Naive thymus-derived CD8-positive, alpha-beta T cell (primary cell): ENCODE data around the gene ZNF3. TPM values are rescaled to one million over a fixed set of nuclear protein-coding genes. Genes with fewer than 3 reads are reported as not detected.

Experiments used
- ATAC-seq, 2 donors: fragments of 150-1000 bp; cut with Tn5 transposase in 1 of 2; sonication (Bioruptor Pico), chemical (Tn5 transposase) in 1 of 2; 1 replicate in 1 of 2; 2 replicates in 1 of 2; pipeline ENCODE4 v1.10.0; 2021; ENCODE audit warnings: mild to moderate bottlenecking in 2 of 2, moderate library complexity in 2 of 2
- POLR2A ChIA-PET: fragments of 350-600 bp; sonication (Branson Sonifier 250); formaldehyde crosslinking; loops from one replicate; lab custom pipeline; 2021; ENCODE audit warnings: antibody characterized with exemption; lab: Charles Lee
- DNase-seq, 10 donors: peaks; one replicate each; pipeline versions ENCODE4 v3.0.0 to v3.0.0-alpha.2; 2020 to 2022
- H3K27ac Mint-ChIP-seq, 10 donors: one replicate each; pipeline ENCODE4 v1.8.0; 2020 to 2022; ENCODE audit warnings: mild to moderate bottlenecking in 10 of 10, mixed read lengths in 10 of 10, moderate library complexity in 4 of 10, inconsistent platforms in 1 of 10
- H3K27me3 Mint-ChIP-seq, 5 donors: one replicate each; pipeline ENCODE4 v1.8.0; 2021 to 2022; ENCODE audit warnings: mixed read lengths in 5 of 5
- H3K36me3 Mint-ChIP-seq, 3 donors: one replicate each; pipeline ENCODE4 v1.8.0; 2020 to 2022; ENCODE audit warnings: mixed read lengths in 3 of 3, mild to moderate bottlenecking in 2 of 3, inconsistent platforms in 1 of 3
- H3K4me1 Mint-ChIP-seq, 4 donors: one replicate each; pipeline ENCODE4 v1.8.0; 2021 to 2022; ENCODE audit warnings: mixed read lengths in 4 of 4
- H3K4me3 Mint-ChIP-seq, 10 donors: one replicate each; pipeline ENCODE4 v1.8.0; 2020 to 2022; ENCODE audit warnings: mild to moderate bottlenecking in 10 of 10, mixed read lengths in 10 of 10, moderate library complexity in 6 of 10, inconsistent platforms in 1 of 10
- H3K9me3 Mint-ChIP-seq, 9 donors: one replicate each; pipeline ENCODE4 v1.8.0; 2020 to 2022; ENCODE audit warnings: mixed read lengths in 9 of 9, mild to moderate bottlenecking in 3 of 9, inconsistent platforms in 1 of 9, moderate library complexity in 1 of 9
- polyA plus RNA-seq, 3 donors: library from polyadenylated mRNA; unstranded; fragments of 300-500 nt; fragmentation: Illumina TruSeq; gene quantifications; one replicate each; pipeline ENCODE4 v1.2.3, GENCODE V29; 2021
- total RNA-seq, 8 experiments: library from RNA in 2 of 8; stranded (reverse) in 2 of 8; gene quantifications; one replicate each; pipeline ENCODE4 v1.2.3 and lab custom pipeline; 2021 to 2026

The ZNF3 gene
- total and polyA plus RNA-seq, 5 experiments from 2014 or later: 17.4 to 48.8 (median 28.4) TPM

DNA sequence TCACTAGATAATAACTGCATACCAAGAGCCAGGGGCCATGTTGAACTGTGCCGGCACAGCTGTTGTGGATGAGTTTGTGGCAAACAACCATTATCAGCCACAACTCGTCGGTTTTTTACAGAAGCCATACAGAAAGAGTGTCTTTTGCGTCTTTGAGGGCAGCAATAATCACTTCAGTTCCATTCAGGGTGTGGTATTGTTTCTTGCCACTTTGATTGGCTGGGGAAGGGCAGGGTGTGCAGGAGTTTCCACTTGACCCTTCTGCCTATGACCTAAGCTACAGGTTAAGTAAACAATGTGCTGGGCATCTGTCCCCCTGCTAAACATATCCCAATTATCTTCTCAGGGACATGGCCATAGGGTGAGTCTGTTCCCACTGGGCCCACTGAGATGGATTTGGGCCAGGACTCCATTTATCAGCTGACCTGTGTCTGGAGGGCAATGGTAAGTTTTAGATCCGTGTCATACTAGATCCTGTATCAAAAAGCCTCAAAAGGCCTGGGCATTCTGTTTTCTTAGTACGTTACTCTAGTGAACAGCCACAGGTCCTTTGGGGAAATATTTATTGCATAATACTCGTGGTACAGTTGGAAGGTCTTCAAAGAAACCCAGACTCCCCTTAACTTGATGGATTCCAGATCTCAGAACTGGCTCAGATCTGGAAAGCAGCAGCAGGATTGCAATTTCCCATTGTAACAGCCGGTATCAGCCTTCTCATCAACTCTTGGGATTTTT, 15.9 kb downstream of the ZNF3 start:
- ATAC-seq (no peak), DNase-seq (no peak)
- Mint-ChIP-seq H3K4me1 (no peaks in the 10 kb centered on the region), H3K4me3 (no peak overlapping the region), H3K27ac (no peak overlapping the region), H3K27me3 (no peaks in the 10 kb centered on the region), H3K9me3 (peaks cover 0 to 9% (median 2%) of the 10 kb centered on the region in 9 donors), H3K36me3 (peaks cover 8 to 32% (median 22%) of the 10 kb centered on the region in 3 donors)
- POLR2A ChIA-PET: interaction anchor here (0.5 kb wide), 2 partner anchors 15 to 60 kb away, joined by 3 read pairs; no protein-coding TSS in a partner anchor

DNA sequence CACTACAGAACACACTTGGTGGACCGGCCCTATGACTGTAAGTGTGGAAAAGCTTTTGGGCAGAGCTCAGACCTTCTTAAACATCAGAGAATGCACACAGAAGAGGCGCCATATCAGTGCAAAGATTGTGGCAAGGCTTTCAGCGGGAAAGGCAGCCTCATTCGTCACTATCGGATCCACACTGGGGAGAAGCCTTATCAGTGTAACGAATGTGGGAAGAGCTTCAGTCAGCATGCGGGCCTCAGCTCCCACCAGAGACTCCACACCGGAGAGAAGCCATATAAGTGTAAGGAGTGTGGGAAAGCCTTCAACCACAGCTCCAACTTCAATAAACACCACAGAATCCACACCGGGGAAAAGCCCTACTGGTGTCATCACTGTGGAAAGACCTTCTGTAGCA, 17.4 kb downstream of the ZNF3 start:
- Mint-ChIP-seq H3K36me3 (peaks cover 0 to 25% (median 11%) of the 10 kb centered on the region in 3 donors), H3K4me3 (no peak overlapping the region), H3K9me3 (no peaks in the 10 kb centered on the region), H3K27ac (no peak overlapping the region), H3K4me1 (no peaks in the 10 kb centered on the region), H3K27me3 (no peaks in the 10 kb centered on the region)
- POLR2A ChIA-PET: no interaction called here
- no peak for ATAC-seq
- DNase-seq: no peak

DNA sequence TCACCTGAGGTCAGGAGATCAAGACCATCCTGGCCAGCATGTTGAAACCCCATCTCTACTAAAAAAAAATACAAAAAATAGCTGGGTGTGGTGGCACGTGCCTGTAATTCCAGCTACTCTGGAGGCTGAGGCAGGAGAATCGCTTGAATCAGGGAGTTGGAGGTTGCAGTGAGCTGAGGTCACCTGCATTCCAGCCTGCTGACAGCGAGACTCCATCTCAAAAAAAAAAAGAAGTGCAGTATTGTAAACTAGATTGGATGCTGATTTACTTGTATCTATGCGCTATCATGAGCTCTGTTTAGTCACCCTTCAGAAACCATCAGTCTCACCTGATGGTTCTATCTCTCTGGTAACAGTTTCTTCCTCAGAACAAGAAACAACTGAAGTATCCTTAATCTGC, 18.1 kb downstream of the ZNF3 start:
- no peaks in the 10 kb centered on the region for H3K4me1 Mint-ChIP-seq
- H3K36me3 Mint-ChIP-seq: peaks cover 0 to 32% (median 11%) of the 10 kb centered on the region in 3 donors
- ATAC-seq: no peak
- no peaks in the 10 kb centered on the region for H3K9me3 Mint-ChIP-seq
- no peak overlapping the region for H3K27ac Mint-ChIP-seq
- no peak for DNase-seq
- no peak overlapping the region for H3K4me3 Mint-ChIP-seq
- POLR2A ChIA-PET: no interaction called here
- H3K27me3 Mint-ChIP-seq: no peaks in the 10 kb centered on the region

DNA sequence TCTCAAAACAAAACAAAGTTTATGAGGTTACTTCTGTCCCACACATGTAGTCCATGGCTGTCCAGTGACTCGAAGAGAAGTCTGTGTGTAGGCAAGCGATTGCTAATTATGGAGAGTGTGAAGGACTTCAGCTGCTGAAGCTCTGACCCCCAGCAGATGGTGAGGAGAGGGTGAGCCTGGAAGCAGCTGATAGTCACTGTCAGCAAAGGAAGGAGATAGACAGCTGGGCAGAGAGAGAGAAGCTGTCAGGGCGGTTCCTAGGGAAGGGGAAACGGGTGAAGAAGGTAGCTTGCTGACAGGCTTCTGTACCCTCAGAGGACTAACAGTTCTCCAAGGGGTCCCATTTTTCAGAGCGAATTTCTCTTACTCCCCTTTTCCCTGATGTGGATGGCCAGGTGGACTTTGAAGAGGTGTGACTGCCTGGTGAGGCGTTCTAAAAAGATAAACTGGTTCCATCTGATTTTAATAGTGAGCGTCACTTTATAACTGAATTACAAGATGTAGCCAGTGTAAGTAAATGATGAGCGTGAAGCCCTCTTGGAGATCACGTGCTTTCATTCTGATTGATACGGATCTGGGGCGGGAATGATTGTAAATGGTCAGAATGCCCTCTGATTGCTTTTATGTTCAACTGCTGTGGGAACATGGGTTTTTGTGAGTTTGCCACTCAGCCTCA, 19.9 kb downstream of the ZNF3 start:
- ATAC-seq: no peak
- Mint-ChIP-seq H3K4me3 (no peak overlapping the region), H3K27ac (peak overlapping the region in 4 of 10 donors; percentile 37 to 74 (median 54))

DNA sequence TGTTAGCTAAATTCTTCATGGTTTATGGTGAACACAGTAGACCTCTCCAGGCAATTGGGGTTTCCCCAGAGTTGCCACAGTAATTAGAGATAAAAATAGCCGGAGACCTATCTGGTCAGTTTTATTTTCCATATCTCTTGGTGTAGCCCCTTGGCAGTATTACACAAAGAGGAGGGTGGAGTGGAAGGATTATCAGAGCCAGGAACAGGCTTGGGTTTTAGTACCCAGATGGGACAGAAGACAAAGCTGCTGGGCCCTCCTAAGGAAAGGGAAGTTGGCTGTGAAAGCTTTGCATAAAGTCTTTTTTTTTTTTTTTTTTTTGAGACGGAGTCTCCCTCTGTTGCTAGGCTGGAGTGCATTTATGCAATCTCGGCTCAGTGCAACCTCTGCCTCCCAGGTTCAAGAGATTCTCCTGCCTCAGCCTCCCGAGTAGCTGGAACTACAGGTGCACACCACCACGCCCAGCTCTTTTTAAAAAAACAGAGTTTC, 22.2 kb downstream of the ZNF3 start:
- DNase-seq (no peak), ATAC-seq (no peak)
- POLR2A ChIA-PET: interaction anchor here (0.8 kb wide), 1 partner anchor 16 kb away, joined by 3 read pairs; no protein-coding TSS in a partner anchor
- Mint-ChIP-seq H3K36me3 (peaks cover 0 to 44% (median 6%) of the 10 kb centered on the region in 3 donors), H3K4me1 (peaks cover 0 to 2% (median 0%) of the 10 kb centered on the region in 4 donors), H3K4me3 (no peak overlapping the region), H3K27ac (no peak overlapping the region), H3K27me3 (no peaks in the 10 kb centered on the region), H3K9me3 (no peaks in the 10 kb centered on the region)

More for the DNA sequence above, 19.9 kb downstream of the ZNF3 start:
- DNase-seq: no peak
- H3K9me3 Mint-ChIP-seq: no peaks in the 10 kb centered on the region
- H3K4me1 Mint-ChIP-seq: peaks cover 0 to 2% (median 0%) of the 10 kb centered on the region in 4 donors
- peaks cover 0 to 46% (median 11%) of the 10 kb centered on the region in 3 donors for H3K36me3 Mint-ChIP-seq
- H3K27me3 Mint-ChIP-seq: no peaks in the 10 kb centered on the region
- POLR2A ChIA-PET: no interaction called here

DNA sequence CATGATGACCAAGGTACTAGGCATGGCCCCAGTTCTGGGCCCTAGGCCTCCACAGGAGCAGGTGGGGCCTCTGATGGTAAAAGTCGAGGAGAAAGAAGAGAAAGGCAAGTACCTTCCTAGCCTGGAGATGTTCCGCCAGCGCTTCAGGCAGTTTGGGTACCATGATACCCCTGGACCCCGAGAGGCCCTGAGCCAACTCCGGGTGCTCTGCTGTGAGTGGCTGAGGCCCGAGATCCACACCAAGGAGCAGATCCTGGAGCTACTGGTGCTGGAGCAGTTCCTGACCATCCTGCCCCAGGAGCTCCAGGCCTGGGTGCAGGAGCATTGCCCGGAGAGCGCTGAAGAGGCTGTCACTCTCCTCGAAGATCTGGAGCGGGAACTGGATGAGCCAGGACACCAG, 24.5 kb downstream of the ZNF3 start:
- no peak overlapping the region for H3K4me3 Mint-ChIP-seq

DNA sequence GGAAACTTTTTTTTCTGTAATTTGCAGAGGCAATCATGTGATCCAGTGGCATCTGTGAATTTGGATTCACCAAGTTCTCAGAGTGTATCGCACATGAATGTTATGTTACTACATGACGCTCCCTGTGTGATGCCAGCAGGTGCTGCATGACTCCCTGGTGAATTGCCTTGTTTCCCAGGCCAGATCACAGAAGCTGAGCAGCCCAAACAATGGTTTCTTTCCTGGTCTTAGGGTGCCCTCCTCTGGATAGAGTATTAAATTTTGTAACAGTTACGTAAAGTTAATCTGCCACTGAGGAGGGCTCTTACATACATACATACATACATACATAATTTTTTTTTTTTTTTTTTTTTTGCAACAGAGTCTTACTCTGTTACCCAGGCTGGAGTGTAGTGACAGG, 28.3 kb downstream of the ZNF3 start:
- H3K27me3 Mint-ChIP-seq: no peaks in the 10 kb centered on the region
- no peaks in the 10 kb centered on the region for H3K9me3 Mint-ChIP-seq
- peaks cover 9 to 24% (median 16%) of the 10 kb centered on the region in 4 donors for H3K4me1 Mint-ChIP-seq
- H3K27ac Mint-ChIP-seq: no peak overlapping the region
- POLR2A ChIA-PET: no interaction called here
- DNase-seq (peak in 7 of 10 donors; percentile 7 to 55 (median 28)), ATAC-seq (peak in 1 of 2 donors; percentile 24)
- peaks cover 0 to 17% (median 0%) of the 10 kb centered on the region in 3 donors for H3K36me3 Mint-ChIP-seq
- no peak overlapping the region for H3K4me3 Mint-ChIP-seq

More for the DNA sequence above, 24.5 kb downstream of the ZNF3 start:
- POLR2A ChIA-PET: no interaction called here
- peaks cover 0 to 33% (median 0%) of the 10 kb centered on the region in 3 donors for H3K36me3 Mint-ChIP-seq
- ATAC-seq (no peak), DNase-seq (no peak)
- H3K4me1 Mint-ChIP-seq: peaks cover 0 to 2% (median under 1%) of the 10 kb centered on the region in 4 donors
- no peaks in the 10 kb centered on the region for H3K27me3 Mint-ChIP-seq
- H3K27ac Mint-ChIP-seq: no peak overlapping the region
- H3K9me3 Mint-ChIP-seq: no peaks in the 10 kb centered on the region

DNA sequence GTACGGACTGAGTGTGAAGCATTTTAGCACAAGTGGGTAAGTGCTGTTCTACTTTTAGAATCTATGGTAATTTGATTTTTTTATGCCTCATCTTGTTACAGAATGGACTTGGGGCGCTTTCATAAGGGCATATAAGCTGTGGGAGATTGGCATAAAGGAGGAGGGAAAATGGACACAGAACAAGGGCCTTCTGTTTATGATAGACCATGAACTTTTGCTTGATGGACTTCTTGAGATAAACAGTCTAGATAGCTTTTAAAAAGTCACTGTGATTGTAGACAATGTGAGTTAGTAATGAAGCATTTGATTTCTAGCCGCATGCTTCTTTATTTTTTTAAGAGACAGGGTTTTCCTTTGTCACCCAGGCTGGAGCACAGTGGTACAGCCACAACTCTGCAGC, 29.9 kb downstream of the ZNF3 start:
- POLR2A ChIA-PET: interaction anchor here (0.6 kb wide), 1 partner anchor 57 kb away, joined by 3 read pairs; no protein-coding TSS in a partner anchor
- ATAC-seq (no peak), DNase-seq (no peak)
- peak overlapping the region in 4 of 10 donors; percentile 40 to 80 (median 56) for H3K27ac Mint-ChIP-seq
- peaks cover 7 to 24% (median 16%) of the 10 kb centered on the region in 4 donors for H3K4me1 Mint-ChIP-seq
- H3K27me3 Mint-ChIP-seq: no peaks in the 10 kb centered on the region
- peak overlapping the region; percentile 31 to 76 (median 56) for H3K4me3 Mint-ChIP-seq
- H3K9me3 Mint-ChIP-seq: no peaks in the 10 kb centered on the region
- H3K36me3 Mint-ChIP-seq: peaks cover 0 to 2% (median 0%) of the 10 kb centered on the region in 3 donors

DNA sequence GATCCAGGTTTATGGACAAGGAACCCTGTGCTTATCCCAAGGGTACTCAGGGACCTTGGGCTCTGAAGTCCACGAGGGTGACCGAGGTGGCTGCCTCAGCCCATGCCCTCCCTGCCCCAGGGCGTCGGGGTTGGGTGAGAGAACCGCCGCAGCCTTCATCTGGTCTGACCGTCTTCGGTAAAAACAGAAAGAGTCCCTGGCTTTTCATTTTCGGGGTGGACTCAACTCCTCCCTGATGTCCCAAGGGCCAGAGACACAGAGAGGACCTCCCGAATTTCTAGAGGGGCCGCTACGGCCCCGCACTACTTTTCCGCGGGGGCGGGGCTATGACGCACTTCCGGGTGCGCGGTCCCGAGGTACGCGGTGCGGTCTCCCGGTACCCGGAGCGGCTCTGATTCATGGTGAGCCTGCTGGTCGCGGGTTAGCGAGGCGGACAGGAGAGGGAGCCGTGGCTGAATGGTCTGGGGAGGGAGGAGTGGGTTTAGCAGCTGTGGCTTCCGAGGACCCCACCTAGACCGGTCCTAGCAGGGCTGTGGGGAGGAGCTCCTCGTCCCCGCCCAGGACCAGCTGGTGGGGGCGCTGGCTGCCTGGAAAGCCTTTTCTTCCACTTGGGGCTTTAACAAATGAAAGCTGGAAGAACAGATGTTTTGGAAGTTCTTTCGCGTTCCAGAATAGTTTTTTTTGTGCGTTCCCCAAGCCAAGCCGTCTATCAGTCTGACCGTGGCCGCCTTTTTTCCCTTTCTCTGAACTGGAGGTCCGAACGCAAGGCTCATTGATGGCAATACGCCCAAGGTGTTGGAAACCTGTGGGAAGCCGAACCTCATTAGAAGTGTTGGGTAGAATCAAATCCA, 31.9 kb downstream of the ZNF3 start, which contains the start of gene ZSCAN21:
ZSCAN21 (plus strand) TSS at position 334 of the 851 bp plus-strand sequence. CDS start 7,233 bp downstream, outside the sequence.
- no peaks in the 10 kb centered on the region for H3K27me3 Mint-ChIP-seq
- ATAC-seq (peak; percentile 89 to 91), DNase-seq (peak; percentile 64 to 89 (median 76))
- POLR2A ChIA-PET: interaction anchor here (0.6 to 1.6 kb wide), 13 partner anchors 9 to 491 kb away, joined by 3 to 7 read pairs (median 3); partner anchors contain the start of genes LAMTOR4, MBLAC1, ZKSCAN1 and ZNF655
- H3K36me3 Mint-ChIP-seq: peaks cover 0 to 2% (median 0%) of the 10 kb centered on the region in 3 donors
- peak within 1 kb of the TSS; percentile 90 to 99 (median 98) for H3K27ac Mint-ChIP-seq
- H3K4me1 Mint-ChIP-seq: peaks cover 8 to 26% (median 18%) of the 10 kb centered on the region in 4 donors
- peak within 1 kb of the TSS; percentile 88 to 98 (median 94) for H3K4me3 Mint-ChIP-seq
- no peaks in the 10 kb centered on the region for H3K9me3 Mint-ChIP-seq

DNA sequence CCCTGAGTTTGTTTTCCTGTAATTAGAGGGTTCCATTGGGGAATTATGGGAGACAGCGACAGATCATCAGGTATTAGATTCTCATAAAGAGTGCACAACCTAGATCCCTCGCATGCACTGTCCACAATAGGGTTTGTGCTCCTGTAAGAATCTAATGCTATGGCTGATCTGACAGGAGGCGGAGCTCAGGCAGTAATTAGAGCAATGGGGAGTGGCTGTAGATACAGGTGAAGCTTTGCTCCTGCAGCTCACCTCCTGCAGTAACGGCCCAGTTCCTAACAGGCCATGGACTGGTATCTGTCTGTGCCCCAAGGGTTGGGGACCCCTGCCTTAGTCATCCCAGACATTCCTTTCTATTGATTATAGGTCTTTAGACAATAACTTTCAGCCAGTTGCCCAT, 32.8 kb downstream of the ZNF3 start:
- Mint-ChIP-seq H3K27ac (peak overlapping the region; percentile 16 to 99 (median 97)), H3K4me3 (peak overlapping the region; percentile 39 to 98 (median 94)), H3K4me1 (peaks cover 9 to 27% (median 19%) of the 10 kb centered on the region in 4 donors), H3K9me3 (no peaks in the 10 kb centered on the region), H3K36me3 (peaks cover 0 to 2% (median 0%) of the 10 kb centered on the region in 3 donors), H3K27me3 (no peaks in the 10 kb centered on the region)
- ATAC-seq (no peak), DNase-seq (no peak)
- POLR2A ChIA-PET: interaction anchor here (1.0 to 1.6 kb wide), 5 partner anchors 27 to 100 kb away, joined by 3 to 7 read pairs (median 5); partner anchors contain the start of genes LAMTOR4 and ZKSCAN1

DNA sequence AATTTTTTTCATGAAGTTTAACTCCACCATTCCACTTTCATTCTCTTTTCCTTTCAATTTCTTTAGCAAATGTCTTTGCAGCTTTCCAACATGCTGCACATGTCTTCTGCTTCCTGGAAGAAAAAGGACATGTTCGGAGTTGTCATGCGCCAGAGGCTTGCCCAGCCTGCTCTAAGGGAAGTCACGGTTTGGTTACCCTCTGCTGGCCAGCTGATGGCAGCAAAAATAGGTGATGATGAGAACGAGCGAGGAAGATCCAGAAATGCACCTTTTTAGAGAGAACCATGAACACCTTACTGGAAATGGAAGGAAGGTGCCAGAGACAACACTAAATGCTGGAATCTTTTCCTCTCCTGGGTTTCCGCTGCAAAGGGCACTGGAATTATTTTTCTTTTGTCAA, 36.8 kb downstream of the ZNF3 start:
- POLR2A ChIA-PET: interaction anchor here (0.7 kb wide), 2 partner anchors 37 to 669 kb away, joined by 3 to 4 read pairs; no protein-coding TSS in a partner anchor
- H3K27ac Mint-ChIP-seq: peak overlapping the region in 2 of 10 donors; percentile 24 to 53
- H3K9me3 Mint-ChIP-seq: no peaks in the 10 kb centered on the region
- ATAC-seq (no peak), DNase-seq (no peak)
- no peaks in the 10 kb centered on the region for H3K36me3 Mint-ChIP-seq
- peak overlapping the region in 4 of 10 donors; percentile 6 to 30 (median 8) for H3K4me3 Mint-ChIP-seq
- H3K27me3 Mint-ChIP-seq: no peaks in the 10 kb centered on the region
- H3K4me1 Mint-ChIP-seq: peaks cover 5 to 33% (median 24%) of the 10 kb centered on the region in 4 donors
